ENCODE data around the gene FBXO9. TPM values are rescaled to one million over a fixed set of nuclear protein-coding genes. Genes with fewer than 3 reads are reported as not detected.

Gene FBXO9
- total RNA-seq, 1 donor from 2014 or later = 78.5 TPM

DNA sequence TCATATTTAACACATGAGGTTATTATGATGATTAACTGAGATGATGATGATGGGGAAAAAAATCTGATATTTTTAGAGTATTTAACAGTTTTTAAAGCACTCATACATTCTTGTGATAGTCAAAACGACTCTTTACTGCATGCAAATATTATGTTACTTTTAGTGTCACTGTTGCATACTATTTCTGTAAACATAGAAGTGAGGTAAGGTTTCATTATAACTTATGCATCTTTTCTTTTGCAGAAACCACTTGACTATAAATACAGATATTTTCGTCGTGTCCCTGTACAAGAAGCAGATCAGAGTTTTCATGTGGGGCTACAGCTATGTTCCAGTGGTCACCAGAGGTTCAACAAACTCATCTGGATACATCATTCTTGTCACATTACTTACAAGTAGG, 30.1 kb downstream of the FBXO9 start:
- Mint-ChIP-seq H3K27ac (no peak overlapping the region), H3K4me3 (no peak overlapping the region), H3K27me3 (no peaks in the 10 kb centered on the region), H3K36me3 (peaks cover 24% of the 10 kb centered on the region), H3K4me1 (ENCODE audit: unreplicated experiment) (no peaks in the 10 kb centered on the region), H3K9me3 (no peaks in the 10 kb centered on the region)
- no peak for DNase-seq (ENCODE audit: extremely low spot score, unreplicated experiment)
- TF ChIP-seq, protein P1, sequence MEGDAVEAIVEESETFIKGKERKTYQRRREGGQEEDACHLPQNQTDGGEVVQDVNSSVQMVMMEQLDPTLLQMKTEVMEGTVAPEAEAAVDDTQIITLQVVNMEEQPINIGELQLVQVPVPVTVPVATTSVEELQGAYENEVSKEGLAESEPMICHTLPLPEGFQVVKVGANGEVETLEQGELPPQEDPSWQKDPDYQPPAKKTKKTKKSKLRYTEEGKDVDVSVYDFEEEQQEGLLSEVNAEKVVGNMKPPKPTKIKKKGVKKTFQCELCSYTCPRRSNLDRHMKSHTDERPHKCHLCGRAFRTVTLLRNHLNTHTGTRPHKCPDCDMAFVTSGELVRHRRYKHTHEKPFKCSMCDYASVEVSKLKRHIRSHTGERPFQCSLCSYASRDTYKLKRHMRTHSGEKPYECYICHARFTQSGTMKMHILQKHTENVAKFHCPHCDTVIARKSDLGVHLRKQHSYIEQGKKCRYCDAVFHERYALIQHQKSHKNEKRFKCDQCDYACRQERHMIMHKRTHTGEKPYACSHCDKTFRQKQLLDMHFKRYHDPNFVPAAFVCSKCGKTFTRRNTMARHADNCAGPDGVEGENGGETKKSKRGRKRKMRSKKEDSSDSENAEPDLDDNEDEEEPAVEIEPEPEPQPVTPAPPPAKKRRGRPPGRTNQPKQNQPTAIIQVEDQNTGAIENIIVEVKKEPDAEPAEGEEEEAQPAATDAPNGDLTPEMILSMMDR (conservative IDR thresholded peaks at IDR 0.05) = no peak

DNA sequence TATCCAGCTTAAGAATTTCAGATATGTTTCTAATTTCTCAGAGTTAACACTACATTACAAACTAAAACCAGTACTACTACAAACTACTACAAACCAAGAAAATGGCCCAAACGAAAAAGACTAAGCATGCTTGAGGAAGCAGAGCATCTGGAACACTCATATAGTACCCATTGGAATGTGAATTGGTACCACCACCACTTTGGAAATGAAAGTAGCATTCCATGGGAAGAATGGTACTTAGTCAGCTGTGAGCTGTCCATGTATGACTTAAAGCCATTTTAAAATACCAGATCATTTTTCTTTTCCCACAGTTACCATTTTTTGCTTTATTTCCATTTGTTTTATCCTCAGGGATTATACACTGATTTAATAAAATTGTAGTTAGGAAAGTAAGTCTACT, 30.5 kb downstream of the FBXO9 start:
- peaks cover 24% of the 10 kb centered on the region for H3K36me3 Mint-ChIP-seq
- H3K4me1 Mint-ChIP-seq (ENCODE audit: unreplicated experiment) = no peaks in the 10 kb centered on the region
- H3K4me3 Mint-ChIP-seq = no peak overlapping the region
- no peak for DNase-seq (ENCODE audit: extremely low spot score, unreplicated experiment)
- H3K9me3 Mint-ChIP-seq = no peaks in the 10 kb centered on the region
- TF ChIP-seq, protein P1 (conservative IDR thresholded peaks at IDR 0.05) = no peak
- H3K27ac Mint-ChIP-seq = no peak overlapping the region
- no peaks in the 10 kb centered on the region for H3K27me3 Mint-ChIP-seq

DNA sequence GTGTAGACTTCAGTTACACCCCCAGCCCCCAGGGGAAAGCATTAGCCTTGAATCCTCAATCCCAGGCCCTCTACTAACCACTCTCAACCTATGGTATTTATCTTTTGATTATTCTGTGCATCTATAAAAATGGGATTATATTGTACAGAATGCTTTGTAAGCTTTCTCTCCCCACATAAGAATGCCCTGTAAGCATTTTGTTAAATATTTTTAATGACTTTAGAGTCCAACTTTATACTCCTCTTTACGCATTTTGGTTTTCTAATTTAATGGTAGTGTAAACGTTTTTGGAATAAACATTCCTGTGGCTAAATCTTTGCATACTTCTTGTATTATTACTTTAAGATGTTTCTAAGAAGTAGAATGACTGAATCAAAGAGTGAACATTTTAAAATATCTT, 35.4 kb downstream of the FBXO9 start:
- Mint-ChIP-seq H3K4me3 (no peak overlapping the region), H3K9me3 (no peaks in the 10 kb centered on the region), H3K4me1 (ENCODE audit: unreplicated experiment) (peaks cover under 1% of the 10 kb centered on the region), H3K27ac (no peak overlapping the region), H3K27me3 (no peaks in the 10 kb centered on the region), H3K36me3 (peaks cover 11% of the 10 kb centered on the region)
- DNase-seq (ENCODE audit: extremely low spot score, unreplicated experiment) = no peak
- TF ChIP-seq, protein P1 (conservative IDR thresholded peaks at IDR 0.05) = no peak

DNA sequence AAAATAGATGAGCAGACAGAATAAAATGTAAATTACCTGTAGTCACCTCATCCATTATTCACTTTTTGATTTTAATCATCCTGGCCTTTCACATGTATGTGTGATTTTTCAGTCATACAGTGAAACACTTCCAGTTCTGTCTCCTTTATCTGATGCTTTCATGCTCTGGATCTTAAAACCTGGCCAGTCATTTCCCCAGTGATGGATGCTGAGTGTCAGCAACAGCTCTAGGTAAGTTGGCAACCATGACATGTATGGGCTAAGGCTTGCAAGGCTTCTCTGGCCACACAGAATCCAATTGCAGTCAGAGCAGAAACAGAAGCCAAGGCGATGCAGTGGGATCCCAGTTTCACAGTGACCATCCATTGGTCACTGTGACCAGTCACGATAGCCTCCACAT, 35.8 kb downstream of the FBXO9 start:
- Mint-ChIP-seq H3K36me3 (peaks cover 10% of the 10 kb centered on the region), H3K4me3 (no peak overlapping the region), H3K4me1 (ENCODE audit: unreplicated experiment) (peaks cover 5% of the 10 kb centered on the region), H3K27ac (no peak overlapping the region), H3K27me3 (no peaks in the 10 kb centered on the region), H3K9me3 (no peaks in the 10 kb centered on the region)
- TF ChIP-seq, protein P1 (conservative IDR thresholded peaks at IDR 0.05) = no peak
- no peak for DNase-seq (ENCODE audit: extremely low spot score, unreplicated experiment)

DNA sequence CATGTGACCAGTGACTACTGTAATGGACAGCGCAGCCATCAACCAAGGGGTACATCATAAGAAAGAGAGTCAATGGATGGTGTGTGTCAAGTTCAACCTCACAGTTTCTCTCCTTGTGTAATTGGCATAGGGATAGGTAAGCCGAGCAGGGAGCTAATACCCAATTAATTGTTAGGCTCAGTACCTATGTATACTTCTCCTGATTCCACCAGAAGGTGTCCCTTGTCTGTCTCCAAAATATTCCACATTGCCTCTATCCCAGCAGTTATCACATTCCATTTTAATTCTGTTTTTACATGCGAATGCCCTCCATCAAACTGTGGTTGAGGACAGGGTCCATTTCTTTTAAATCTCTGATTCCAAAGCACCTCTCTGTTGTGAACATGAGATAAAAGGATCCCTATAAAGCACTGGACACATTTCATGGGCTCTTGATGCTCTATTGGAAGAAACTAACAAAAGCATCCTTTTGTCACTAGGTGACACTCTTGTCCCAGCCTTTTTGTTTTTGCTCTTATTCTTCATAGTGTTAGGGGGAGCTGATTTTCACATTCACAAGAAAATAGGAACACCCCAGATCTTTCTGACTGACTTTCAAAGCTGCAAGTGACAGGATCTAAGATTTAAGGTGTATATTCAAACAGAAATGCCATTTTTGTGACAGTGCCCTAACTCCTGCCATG, 38.9 kb downstream of the FBXO9 start:
- no peak for DNase-seq (ENCODE audit: extremely low spot score, unreplicated experiment)
- no peak overlapping the region for H3K27ac Mint-ChIP-seq
- H3K9me3 Mint-ChIP-seq = no peaks in the 10 kb centered on the region
- peaks cover 17% of the 10 kb centered on the region for H3K4me1 Mint-ChIP-seq (ENCODE audit: unreplicated experiment)
- peaks cover 13% of the 10 kb centered on the region for H3K36me3 Mint-ChIP-seq
- H3K27me3 Mint-ChIP-seq = no peaks in the 10 kb centered on the region
- TF ChIP-seq, protein P1 (conservative IDR thresholded peaks at IDR 0.05) = no peak
- no peak overlapping the region for H3K4me3 Mint-ChIP-seq

Measured in type B pancreatic cell (in vitro differentiated cells).